HG02852 (cell line): ENCODE results near the gene KRT39.

Experiments
- ATAC-seq: cut with Tn5 transposase; IDR thresholded peaks from one replicate; pipeline ENCODE4 v1.9.1; 2021; ENCODE audit warnings: mild to moderate bottlenecking, moderate library complexity; ENCODE audit not compliant: unreplicated experiment

Gene KRT39

GRCh38 chr17:40909351-40909750 lies 57.4 kb downstream of the KRT39 start:
- no peak for ATAC-seq
